Measurements from ENCODE around the gene SEMA4D.

SEMA4D gene

GRCh38 chr9:89418882-89419640, 78.9 kb downstream of the SEMA4D start:
- no peak for DNase-seq (ENCODE audit: low spot score)

DNA sequence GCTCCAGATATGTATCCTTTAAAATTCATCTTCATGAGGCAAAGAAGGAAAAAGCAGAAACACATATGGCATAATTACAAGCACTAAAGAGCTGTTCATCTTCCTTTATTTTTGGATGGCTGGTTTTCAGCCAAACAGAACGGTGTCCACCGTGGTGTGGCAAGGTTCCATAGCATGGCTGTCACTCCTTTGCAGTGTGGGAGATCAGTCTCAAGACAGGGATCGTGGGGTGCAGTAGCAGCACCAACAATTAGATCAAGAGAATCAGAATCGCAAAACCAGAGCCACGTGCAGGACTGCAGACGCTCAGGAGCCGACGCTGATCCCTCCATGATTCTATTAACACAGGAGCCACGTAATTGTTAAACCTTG, 79.5 kb downstream of the SEMA4D start:
- no peak overlapping the region for H3K4ac ChIP-seq (ENCODE audit: low read length)
- H3K36me3 ChIP-seq (replicated peaks in 1 of 2; ENCODE audit: control insufficient read depth in 2 of 2, insufficient read depth in 2 of 2, low read length in 2 of 2): no peaks in the 10 kb centered on the region
- WGBS, 2 donors (ENCODE audit: extremely low coverage in 2 of 2, insufficient read length in 2 of 2, insufficient replicate concordance in 1 of 2): no CpG with 5 or more reads among the region's 9 CpGs
- no peak overlapping the region for H3K23ac ChIP-seq (ENCODE audit: low read depth, low read length, poor library complexity)
- no peak overlapping the region for H4K8ac ChIP-seq (ENCODE audit: low read depth, low read length)
- no peak overlapping the region for H3K18ac ChIP-seq (ENCODE audit: low read length)
- no peak overlapping the region for H3K27ac ChIP-seq (replicated peaks; ENCODE audit: low read length)
- no peak overlapping the region for H3K4me2 ChIP-seq (ENCODE audit: insufficient read depth, low read length, poor library complexity, severe bottlenecking)
- no peak overlapping the region for H4K91ac ChIP-seq (ENCODE audit: low read depth, low read length, poor library complexity)
- no peaks in the 10 kb centered on the region for H3K79me1 ChIP-seq (ENCODE audit: low read depth, low read length)
- H3K9ac ChIP-seq (ENCODE audit: low read depth, low read length, poor library complexity): no peak overlapping the region
- no peak overlapping the region for H2BK12ac ChIP-seq (ENCODE audit: low read length)
- no peak overlapping the region for H3K14ac ChIP-seq (ENCODE audit: low read length)
- H3K4me1 ChIP-seq (ENCODE audit: control insufficient read depth in 2 of 2, insufficient read depth in 1 of 2, low read depth in 1 of 2, low read length in 2 of 2): peaks cover under 1 to 18% of the 10 kb centered on the region in 2 donors
- peaks cover 0 to 81% (median 0%) of the 10 kb centered on the region in 3 experiments for H3K27me3 ChIP-seq (ENCODE audit: control insufficient read depth in 3 of 3, insufficient read depth in 3 of 3, low read depth in 1 of 3, low read length in 3 of 3)
- H2BK15ac ChIP-seq (ENCODE audit: low read length): no peak overlapping the region
- H3K4me3 ChIP-seq (ENCODE audit: low read length in 2 of 2): no peak overlapping the region
- no peak overlapping the region for H2BK120ac ChIP-seq (ENCODE audit: low read depth, low read length)
- DNase-seq (ENCODE audit: low spot score): no peak
- no peak overlapping the region for H2AK5ac ChIP-seq (ENCODE audit: low read depth, low read length)
- no peak overlapping the region for H2BK5ac ChIP-seq (ENCODE audit: low read length)
- H3K9me3 ChIP-seq (replicated peaks in 1 of 2; ENCODE audit: control insufficient read depth in 2 of 2, insufficient read depth in 1 of 2, low read depth in 1 of 2, low read length in 2 of 2): peaks cover 0 to 5% of the 10 kb centered on the region in 2 donors
- H2AFZ ChIP-seq (ENCODE audit: low read length): no peak overlapping the region

More at GRCh38 chr9:89418882-89419640, 78.9 kb downstream of the SEMA4D start:
- Histone ChIP-seq H4K91ac (ENCODE audit: low read depth, low read length, poor library complexity) (no peak overlapping the region), H3K18ac (ENCODE audit: low read length) (no peak overlapping the region), H3K14ac (ENCODE audit: low read length) (no peak overlapping the region), H3K79me1 (ENCODE audit: low read depth, low read length) (no peaks in the 10 kb centered on the region), H2BK5ac (ENCODE audit: low read length) (no peak overlapping the region), H3K9ac (ENCODE audit: low read depth, low read length, poor library complexity) (no peak overlapping the region), H2BK15ac (ENCODE audit: low read length) (no peak overlapping the region), H2BK120ac (ENCODE audit: low read depth, low read length) (no peak overlapping the region), H2BK12ac (ENCODE audit: low read length) (no peak overlapping the region), H3K4ac (ENCODE audit: low read length) (no peak overlapping the region), H3K27me3 (ENCODE audit: control insufficient read depth in 3 of 3, insufficient read depth in 3 of 3, low read depth in 1 of 3, low read length in 3 of 3) (peaks cover 0 to 78% (median 0%) of the 10 kb centered on the region in 3 experiments), H3K4me2 (ENCODE audit: insufficient read depth, low read length, poor library complexity, severe bottlenecking) (no peak overlapping the region), H2AK5ac (ENCODE audit: low read depth, low read length) (no peak overlapping the region), H2AFZ (ENCODE audit: low read length) (no peak overlapping the region), H4K8ac (ENCODE audit: low read depth, low read length) (no peak overlapping the region), H3K9me3 (replicated peaks in 1 of 2; ENCODE audit: control insufficient read depth in 2 of 2, insufficient read depth in 1 of 2, low read depth in 1 of 2, low read length in 2 of 2) (peaks cover 0 to 6% of the 10 kb centered on the region in 2 donors), H3K23ac (ENCODE audit: low read depth, low read length, poor library complexity) (no peak overlapping the region), H3K27ac (replicated peaks; ENCODE audit: low read length) (no peak overlapping the region), H3K36me3 (replicated peaks in 1 of 2; ENCODE audit: control insufficient read depth in 2 of 2, insufficient read depth in 2 of 2, low read length in 2 of 2) (no peaks in the 10 kb centered on the region), H3K4me3 (ENCODE audit: low read length in 2 of 2) (no peak overlapping the region), H3K4me1 (ENCODE audit: control insufficient read depth in 2 of 2, insufficient read depth in 1 of 2, low read depth in 1 of 2, low read length in 2 of 2) (peaks cover 0 to 12% of the 10 kb centered on the region in 2 donors)
- WGBS, 2 donors (ENCODE audit: extremely low coverage in 2 of 2, insufficient read length in 2 of 2, insufficient replicate concordance in 1 of 2): no CpG with 5 or more reads among the region's 21 CpGs

- H3K4me2 ChIP-seq (ENCODE audit: insufficient read depth, low read length, poor library complexity, severe bottlenecking): no peak overlapping the region
- no peak overlapping the region for H3K27ac ChIP-seq (replicated peaks; ENCODE audit: low read length)
- no peak overlapping the region for H3K23ac ChIP-seq (ENCODE audit: low read depth, low read length, poor library complexity)
- peaks cover 0 to 5% of the 10 kb centered on the region in 2 donors for H3K9me3 ChIP-seq (replicated peaks in 1 of 2; ENCODE audit: control insufficient read depth in 2 of 2, insufficient read depth in 1 of 2, low read depth in 1 of 2, low read length in 2 of 2)
- no peak overlapping the region for H3K9ac ChIP-seq (ENCODE audit: low read depth, low read length, poor library complexity)
- H3K18ac ChIP-seq (ENCODE audit: low read length): no peak overlapping the region
- no peak overlapping the region for H4K8ac ChIP-seq (ENCODE audit: low read depth, low read length)
- H3K36me3 ChIP-seq (replicated peaks in 1 of 2; ENCODE audit: control insufficient read depth in 2 of 2, insufficient read depth in 2 of 2, low read length in 2 of 2): no peaks in the 10 kb centered on the region
- H4K91ac ChIP-seq (ENCODE audit: low read depth, low read length, poor library complexity): no peak overlapping the region
- peaks cover 0 to 80% (median 0%) of the 10 kb centered on the region in 3 experiments for H3K27me3 ChIP-seq (ENCODE audit: control insufficient read depth in 3 of 3, insufficient read depth in 3 of 3, low read depth in 1 of 3, low read length in 3 of 3)
- H3K4me1 ChIP-seq (ENCODE audit: control insufficient read depth in 2 of 2, insufficient read depth in 1 of 2, low read depth in 1 of 2, low read length in 2 of 2): peaks cover 5 to 23% of the 10 kb centered on the region in 2 donors
- no peak overlapping the region for H2BK12ac ChIP-seq (ENCODE audit: low read length)
- H3K4me3 ChIP-seq (ENCODE audit: low read length in 2 of 2): no peak overlapping the region
- no peaks in the 10 kb centered on the region for H3K79me1 ChIP-seq (ENCODE audit: low read depth, low read length)
- DNase-seq (ENCODE audit: low spot score): no peak
- no CpG with 5 or more reads among the region's 6 CpGs for WGBS, 2 donors (ENCODE audit: extremely low coverage in 2 of 2, insufficient read length in 2 of 2, insufficient replicate concordance in 1 of 2)
- H2AFZ ChIP-seq (ENCODE audit: low read length): no peak overlapping the region
- no peak overlapping the region for H2BK120ac ChIP-seq (ENCODE audit: low read depth, low read length)
- H2BK5ac ChIP-seq (ENCODE audit: low read length): no peak overlapping the region
- no peak overlapping the region for H2BK15ac ChIP-seq (ENCODE audit: low read length)
- no peak overlapping the region for H3K14ac ChIP-seq (ENCODE audit: low read length)
- no peak overlapping the region for H3K4ac ChIP-seq (ENCODE audit: low read length)
- no peak overlapping the region for H2AK5ac ChIP-seq (ENCODE audit: low read depth, low read length)
Observed at GRCh38 chr9:89417832-89418473, 80.0 kb downstream of the SEMA4D start.

- Histone ChIP-seq H3K9ac (ENCODE audit: low read depth, low read length, poor library complexity) (no peak overlapping the region), H3K27ac (replicated peaks; ENCODE audit: low read length) (no peak overlapping the region), H3K9me3 (replicated peaks in 1 of 2; ENCODE audit: control insufficient read depth in 2 of 2, insufficient read depth in 1 of 2, low read depth in 1 of 2, low read length in 2 of 2) (peaks cover 7 to 14% of the 10 kb centered on the region in 2 donors), H2BK12ac (ENCODE audit: low read length) (no peak overlapping the region), H3K4me3 (ENCODE audit: low read length in 2 of 2) (no peak overlapping the region), H3K23ac (ENCODE audit: low read depth, low read length, poor library complexity) (no peak overlapping the region), H4K8ac (ENCODE audit: low read depth, low read length) (no peak overlapping the region), H3K4me1 (ENCODE audit: control insufficient read depth in 2 of 2, insufficient read depth in 1 of 2, low read depth in 1 of 2, low read length in 2 of 2) (peaks cover 16 to 37% of the 10 kb centered on the region in 2 donors), H2BK15ac (ENCODE audit: low read length) (no peak overlapping the region), H3K4ac (ENCODE audit: low read length) (no peak overlapping the region), H3K36me3 (replicated peaks in 1 of 2; ENCODE audit: control insufficient read depth in 2 of 2, insufficient read depth in 2 of 2, low read length in 2 of 2) (no peaks in the 10 kb centered on the region), H3K79me1 (ENCODE audit: low read depth, low read length) (no peaks in the 10 kb centered on the region), H3K27me3 (ENCODE audit: control insufficient read depth in 3 of 3, insufficient read depth in 3 of 3, low read depth in 1 of 3, low read length in 3 of 3) (peaks cover 0 to 83% (median 0%) of the 10 kb centered on the region in 3 experiments), H3K4me2 (ENCODE audit: insufficient read depth, low read length, poor library complexity, severe bottlenecking) (no peak overlapping the region), H2BK5ac (ENCODE audit: low read length) (peak overlapping the region; percentile 27), H3K18ac (ENCODE audit: low read length) (peak overlapping the region; percentile 62), H3K14ac (ENCODE audit: low read length) (peak overlapping the region; percentile 77), H2BK120ac (ENCODE audit: low read depth, low read length) (no peak overlapping the region), H4K91ac (ENCODE audit: low read depth, low read length, poor library complexity) (peak overlapping the region; percentile 54), H2AK5ac (ENCODE audit: low read depth, low read length) (no peak overlapping the region), H2AFZ (ENCODE audit: low read length) (no peak overlapping the region)
- WGBS, 2 donors (ENCODE audit: extremely low coverage in 2 of 2, insufficient read length in 2 of 2, insufficient replicate concordance in 1 of 2): no CpG with 5 or more reads among the region's 9 CpGs
- no peak for DNase-seq (ENCODE audit: low spot score)
Observed at GRCh38 chr9:89414670-89415324, 83.1 kb downstream of the SEMA4D start.

Data from neuronal stem cell (in vitro differentiated cells).